Daoy (cell line): ENCODE results near the gene TOP3B. TPM values are rescaled to one million over a fixed set of nuclear protein-coding genes. Genes with fewer than 3 reads are reported as not detected.
A peak's percentile ranks its signal among the peaks of the same experiment; 100 is the strongest.

Experiments
- DNase-seq: peaks from one replicate; pipeline ENCODE4 v3.0.0-alpha.2; 2015; ENCODE audit warnings: low read depth
- total RNA-seq: library from RNA; depleted of rRNA; stranded (reverse); fragments of >200 nt; shearing (Covaris generic); gene quantifications from 2 replicates; pipeline ENCODE4 v1.2.3, GENCODE V29; 2014

TOP3B gene
- total RNA-seq, 1 experiment from 2014 or later: 20.6 TPM

DNA sequence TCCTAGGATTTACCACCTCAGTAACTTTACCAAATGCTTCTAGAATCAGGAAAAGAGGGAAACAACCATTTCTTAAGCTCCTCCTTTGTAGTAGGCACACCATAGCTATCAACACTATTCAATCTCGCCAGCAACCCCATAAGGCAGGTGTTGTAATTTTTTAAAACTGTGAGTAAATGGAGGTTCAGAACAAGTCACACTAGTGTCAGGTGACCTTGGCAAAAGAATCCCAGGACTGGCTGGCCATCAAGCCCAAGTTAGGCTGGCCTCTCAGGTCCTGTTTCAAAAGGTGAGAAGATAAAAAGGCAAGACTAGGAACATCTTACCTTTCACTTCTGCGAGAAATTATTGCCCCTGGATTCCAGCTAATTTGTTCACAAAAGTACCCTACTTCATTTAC, 713 bp downstream of the TOP3B start:
- DNase-seq: no peak

DNA sequence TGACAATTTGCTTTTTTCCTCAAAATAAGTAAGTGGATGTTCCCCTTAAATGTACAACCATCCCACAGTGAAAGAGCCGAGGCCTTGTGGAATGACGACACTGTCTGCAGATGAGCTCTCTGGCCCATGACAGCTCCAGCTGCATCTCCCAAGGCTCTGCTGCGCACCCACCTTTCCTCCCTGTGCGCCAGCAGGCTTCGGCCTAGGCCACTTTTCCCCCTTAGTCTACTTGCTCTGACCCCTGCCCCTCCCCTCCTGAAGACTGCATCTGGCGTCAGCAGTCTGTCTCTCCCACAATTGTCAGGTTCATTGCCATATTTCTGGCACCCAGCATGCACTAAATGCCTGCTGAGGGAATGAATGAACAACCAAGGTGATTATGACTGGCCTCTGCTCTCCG, 2.0 kb downstream of the TOP3B start:
- no peak for DNase-seq

DNA sequence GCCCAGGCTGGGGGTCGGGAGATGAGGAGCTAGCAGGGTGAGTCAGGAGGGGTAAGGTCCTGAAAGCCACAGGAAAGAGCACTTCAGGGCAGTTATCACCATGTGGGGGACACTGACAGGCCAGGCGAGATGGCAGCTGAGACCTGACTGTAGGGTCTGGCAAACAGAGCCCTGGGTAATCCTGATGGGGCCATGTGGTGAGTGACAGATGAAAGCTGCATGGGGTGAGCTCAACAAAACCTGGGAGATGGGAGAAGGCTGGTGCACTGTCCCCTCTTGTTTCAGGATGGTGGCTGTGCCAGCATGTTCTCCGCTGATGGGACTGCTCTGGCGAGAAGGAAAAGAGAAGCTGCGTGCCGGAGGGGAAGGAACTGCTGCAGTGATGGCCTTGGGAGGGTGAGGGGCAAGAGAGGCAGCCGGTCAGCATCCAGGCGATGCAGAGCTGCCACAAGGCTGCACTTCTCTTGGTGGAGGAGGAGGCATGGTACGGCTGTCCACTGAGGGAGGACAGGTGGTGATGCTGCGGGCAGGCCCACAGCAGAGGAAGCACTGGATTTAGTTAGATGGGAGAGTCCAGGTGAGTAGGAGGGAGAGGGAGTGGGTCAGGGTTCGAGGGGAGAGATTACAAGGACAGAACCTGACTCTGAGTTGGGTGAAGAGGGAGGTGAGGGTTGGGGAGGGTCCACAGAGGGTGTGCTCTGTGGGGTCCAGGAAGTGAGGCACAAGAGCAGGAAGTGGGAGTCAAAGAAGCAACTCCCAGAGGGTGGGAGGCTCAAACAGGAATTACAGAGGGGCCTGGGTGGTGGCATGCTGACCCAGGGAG, 3.8 kb downstream of the TOP3B start:
- DNase-seq: no peak

DNA sequence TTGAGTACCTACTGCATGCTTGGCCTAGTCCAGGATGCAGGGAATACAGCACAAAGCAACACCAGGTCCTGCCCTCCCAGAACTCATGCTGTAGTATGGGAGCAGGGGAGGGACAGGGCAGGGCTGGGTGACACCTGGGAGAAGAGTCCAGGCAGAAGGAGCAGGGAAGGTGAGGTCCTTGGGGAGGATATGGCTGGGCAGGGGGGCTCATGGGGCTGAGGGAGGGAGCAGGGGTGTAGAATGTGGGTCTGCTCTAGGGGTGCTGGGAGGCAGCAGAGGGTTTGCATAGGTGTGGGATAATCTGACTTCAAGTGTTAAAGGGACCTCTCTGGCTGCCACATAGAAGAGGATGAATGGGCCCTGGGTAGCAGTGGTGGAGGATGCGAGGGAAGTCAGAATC, 4.8 kb downstream of the TOP3B start:
- DNase-seq: no peak

DNA sequence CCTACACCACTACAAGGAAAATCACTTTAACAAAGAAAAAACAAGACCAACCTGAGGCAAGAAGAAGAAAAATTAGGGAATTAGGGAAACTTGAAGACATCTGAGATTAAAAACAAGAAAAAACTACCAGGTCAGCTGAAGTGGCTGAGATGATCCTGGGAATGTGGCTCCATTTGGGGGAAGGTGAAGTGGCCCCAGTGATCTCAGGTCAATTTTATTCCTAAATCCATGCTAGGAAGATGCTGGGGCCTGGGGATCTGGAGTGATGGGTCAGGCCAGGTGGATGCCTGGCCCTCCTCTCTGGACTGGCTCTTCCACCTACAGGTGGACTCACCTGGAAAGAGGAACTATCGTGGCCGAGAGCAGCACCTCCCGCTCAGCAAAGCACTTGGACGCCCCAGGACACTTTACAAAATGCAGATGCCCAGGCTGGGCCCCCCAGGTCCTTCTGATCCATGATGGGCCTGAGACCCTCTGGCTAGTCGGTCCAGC, 6.7 kb downstream of the TOP3B start:
- DNase-seq: no peak

DNA sequence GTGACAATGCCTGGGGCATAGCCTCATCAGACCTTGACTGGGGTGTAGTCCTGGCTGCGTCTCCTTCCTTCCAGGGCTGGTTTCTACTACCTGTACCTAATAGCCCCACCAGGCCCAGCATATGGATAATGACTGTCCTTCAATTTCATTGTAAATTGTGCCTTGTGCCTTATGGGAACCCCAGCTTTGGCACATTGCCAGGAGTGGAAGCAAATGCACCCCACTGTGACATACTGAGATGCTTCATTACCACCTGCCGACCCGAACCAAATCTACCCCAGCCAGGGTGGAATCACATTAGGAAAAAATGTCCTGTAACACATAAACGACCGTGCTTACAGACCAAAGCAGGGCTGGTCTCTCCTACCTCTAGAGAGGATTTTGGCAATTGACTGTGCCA, 7.3 kb downstream of the TOP3B start:
- no peak for DNase-seq

DNA sequence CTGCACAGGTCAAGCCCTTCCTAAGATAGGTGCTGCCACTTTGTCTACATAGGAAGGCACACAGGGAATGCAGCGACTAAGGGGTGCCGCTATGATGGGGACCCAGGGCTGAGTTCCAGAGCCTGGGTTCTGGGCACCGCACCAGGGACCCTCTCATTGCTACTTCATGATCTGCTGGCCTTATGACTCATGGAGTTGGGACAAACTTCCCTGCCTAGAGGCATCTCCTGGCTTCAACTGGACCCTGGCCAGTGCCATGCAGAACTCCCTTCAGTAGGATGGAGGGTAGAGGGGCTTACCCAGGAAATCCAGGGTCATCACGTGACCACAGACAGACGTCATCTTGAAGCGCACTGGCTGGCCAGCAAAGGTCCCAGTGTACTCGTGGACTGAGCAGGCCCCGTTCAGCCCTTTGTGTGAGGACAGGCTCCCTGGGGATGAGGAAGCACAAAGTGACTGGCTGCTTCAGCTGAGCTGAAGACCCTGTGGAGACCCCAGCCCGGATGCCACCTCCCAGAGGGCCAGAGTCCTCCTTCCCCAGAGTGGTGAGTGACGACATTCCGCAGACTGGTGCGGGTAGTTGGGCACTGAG, 8.4 kb downstream of the TOP3B start:
- DNase-seq: no peak

DNA sequence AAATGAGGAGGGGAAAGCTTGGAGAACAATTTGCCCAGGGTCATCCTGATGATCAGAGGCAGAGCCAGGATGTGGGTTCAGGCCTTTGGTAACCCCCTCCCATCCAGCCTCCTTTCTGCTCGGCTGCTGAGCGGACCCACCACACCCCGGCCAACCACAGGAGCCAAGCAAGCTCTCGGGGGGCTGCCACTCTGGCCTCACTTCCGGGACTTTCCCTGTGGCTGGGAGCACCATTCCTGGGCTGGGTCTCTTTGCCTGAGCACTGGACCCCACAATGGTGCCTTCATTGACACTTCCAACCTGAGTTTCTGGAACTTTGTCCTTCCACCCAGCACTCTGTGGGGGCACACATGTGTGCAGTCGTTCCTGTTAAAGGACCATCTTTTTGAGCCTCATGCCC, 9.8 kb downstream of the TOP3B start:
- DNase-seq: no peak

DNA sequence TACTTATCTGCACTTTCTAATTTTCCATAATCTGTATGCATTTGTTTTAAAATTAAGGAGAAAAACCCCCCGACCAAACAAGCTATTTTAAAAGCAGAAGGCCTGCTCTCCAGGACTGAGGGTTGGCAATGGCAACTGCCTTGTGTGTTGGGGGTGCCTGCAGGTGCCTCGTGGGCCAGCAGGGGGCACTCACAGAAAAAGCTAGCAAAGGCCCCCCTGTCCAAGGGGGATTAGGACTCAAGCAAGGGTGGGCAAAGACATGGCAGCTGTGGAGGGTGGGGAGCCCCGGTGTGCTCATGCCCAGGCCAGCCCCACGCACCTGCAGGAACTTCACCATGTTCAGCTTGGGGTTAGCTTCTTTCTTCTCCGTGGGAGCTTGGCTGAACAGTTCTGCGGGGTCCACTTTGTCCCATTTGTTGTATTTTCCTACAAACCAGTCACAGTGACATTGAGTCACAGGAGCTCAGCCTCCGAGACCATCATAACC, 10.3 kb downstream of the TOP3B start:
- DNase-seq: peak; percentile 23

DNA sequence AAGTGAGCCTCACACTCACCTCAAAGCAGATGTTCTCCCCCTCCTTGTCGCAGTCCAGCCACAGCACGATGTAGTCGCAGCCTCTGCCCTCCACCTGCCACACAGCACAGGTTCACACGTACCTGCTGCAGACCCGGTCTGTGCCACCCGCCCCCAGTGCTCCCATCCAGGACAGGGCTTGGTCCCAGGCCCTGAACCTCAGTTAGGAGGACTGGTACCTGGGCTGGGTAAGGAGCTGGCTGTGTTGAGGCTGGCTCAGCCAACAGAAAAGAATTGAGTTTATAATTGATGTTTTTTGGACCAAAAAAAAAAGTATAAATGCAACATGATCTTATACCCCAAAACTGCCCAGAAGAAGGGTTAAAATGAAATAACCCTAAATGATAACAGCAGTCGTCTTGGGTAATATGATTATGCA, 10.7 kb downstream of the TOP3B start:
- no peak for DNase-seq

DNA sequence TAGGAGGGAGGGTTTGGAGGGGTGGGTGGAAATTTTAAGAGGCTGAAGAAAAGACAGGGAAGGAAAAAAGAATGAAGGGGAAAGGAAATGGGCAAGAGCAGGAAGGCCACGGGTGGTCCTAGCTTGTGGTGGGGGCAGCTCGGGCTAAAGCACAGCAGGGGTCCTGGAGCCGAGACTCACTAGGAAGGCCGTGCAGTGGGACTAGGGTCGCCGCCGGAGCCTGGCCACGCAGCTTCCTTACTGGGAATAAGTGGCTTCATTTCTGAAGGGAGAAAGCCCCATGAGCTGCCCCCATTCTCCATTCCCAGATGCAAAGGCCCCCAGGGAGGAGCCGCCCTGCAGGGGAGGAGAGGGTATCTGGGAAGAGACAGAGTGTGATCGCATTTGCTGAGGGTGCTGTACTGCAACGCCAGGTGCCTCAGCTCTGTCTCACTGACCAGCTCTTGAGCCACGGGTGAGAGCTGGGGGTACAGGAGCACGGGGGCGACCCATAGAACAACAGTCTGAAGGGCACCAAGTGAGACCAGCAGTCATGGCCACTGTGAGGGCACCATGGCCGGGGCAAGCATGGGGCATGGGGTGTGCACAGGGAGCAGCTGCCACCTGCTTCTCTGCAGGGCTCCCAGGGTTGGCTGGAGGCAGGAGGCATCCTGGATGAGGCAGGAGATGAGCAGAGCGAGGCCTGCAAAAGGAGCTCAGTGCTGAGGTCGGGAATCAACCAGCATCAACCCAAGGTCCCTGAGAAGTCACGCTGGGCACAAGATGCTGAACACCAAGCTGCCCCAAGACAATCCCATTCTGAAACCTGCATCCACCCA, 11.6 kb downstream of the TOP3B start:
- DNase-seq: no peak

DNA sequence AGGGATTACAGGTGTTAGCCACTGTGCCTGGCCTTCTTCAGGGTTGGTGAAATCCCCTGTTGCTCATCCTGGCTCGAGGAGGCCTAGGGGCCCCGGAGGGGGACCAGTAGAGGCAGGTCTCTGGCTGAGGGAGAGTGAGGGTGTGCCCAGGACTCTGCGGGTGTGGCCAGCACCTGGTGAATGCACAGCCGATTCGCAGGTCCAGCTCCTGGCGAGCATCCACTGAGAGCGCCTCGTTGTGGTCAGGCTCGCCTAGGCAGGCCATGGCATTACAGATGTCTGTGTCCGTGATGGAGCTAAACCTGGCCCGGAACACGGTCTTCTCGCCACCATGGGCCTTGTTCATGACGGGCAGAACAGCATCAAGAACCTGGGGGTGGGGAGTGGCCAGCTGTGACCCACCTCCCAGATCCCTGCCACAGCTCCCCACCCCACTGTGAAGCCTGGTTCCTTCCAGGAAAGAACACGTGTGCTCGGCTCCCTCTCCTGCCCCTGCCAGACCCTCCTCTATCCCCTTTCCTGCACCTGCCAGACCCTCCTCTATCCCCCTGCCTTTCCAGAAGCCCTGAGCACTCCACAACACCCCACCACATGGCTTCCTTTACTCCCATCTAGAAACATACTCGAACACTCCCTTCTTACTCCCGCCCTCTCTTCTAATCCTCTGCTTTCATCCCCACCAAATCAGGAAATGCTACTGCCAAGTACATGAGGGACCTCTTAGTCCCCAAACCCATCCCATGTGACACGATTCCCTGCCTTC, 12.4 kb downstream of the TOP3B start:
- DNase-seq: no peak

DNA sequence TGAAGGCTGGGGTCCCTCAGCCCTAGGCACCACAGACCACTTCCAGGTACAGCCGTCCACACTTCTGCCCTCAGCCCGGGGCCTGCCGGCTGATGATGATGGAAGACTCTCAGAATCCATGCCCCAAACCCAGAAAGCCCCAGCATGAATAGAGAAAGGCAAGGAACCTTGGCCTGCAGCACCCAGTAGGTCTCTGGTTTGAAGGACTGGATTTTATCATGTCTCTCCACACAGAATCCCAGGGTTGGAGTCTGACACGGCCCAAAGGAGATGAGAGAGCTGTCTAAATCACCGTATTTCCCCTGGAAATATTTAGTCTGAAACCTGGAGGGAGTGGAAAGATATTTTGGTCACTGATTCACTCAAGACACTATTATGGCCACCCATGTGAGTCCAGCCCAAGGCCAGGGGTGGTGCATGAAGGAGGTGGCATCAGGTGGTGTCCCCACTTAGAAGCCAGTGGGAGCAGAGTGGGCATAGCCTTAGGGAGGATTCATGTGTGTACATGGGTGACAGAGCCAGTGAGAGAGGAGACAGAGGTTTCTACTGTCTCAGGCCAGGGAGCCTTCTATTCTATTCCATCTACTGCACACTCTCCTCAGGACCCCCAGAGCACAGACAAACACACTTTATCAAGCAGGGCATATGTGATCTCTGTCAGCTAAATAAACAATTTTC, 14.0 kb downstream of the TOP3B start:
- no peak for DNase-seq

DNA sequence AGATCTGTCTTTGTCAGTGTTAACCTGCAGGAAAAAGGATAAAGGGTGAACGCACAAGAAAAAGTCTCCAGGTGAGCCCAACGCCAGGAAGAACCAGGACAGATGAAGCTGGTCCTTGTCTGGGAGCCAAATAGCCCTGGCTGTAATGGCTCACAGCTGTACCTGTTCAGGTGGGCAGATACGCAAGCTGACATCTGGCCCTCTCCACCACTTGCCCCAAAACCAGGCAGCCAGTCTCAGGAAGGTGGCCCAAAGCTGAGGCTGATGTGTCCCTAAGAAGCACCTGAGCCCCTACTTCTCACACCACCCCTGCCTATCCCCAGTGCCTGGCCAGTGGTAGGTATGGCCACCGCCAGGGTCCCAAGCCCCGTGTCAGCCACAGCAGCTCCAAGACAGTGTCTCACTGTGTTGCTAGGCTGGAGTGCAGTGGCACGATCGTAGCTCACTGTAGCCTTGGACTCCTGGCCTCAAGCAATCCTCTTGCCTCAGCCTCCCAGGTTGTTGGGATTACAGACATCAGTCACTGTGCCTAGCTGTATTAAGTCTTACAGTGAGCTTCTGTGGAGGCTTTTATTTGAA, 14.8 kb downstream of the TOP3B start:
- no peak for DNase-seq

DNA sequence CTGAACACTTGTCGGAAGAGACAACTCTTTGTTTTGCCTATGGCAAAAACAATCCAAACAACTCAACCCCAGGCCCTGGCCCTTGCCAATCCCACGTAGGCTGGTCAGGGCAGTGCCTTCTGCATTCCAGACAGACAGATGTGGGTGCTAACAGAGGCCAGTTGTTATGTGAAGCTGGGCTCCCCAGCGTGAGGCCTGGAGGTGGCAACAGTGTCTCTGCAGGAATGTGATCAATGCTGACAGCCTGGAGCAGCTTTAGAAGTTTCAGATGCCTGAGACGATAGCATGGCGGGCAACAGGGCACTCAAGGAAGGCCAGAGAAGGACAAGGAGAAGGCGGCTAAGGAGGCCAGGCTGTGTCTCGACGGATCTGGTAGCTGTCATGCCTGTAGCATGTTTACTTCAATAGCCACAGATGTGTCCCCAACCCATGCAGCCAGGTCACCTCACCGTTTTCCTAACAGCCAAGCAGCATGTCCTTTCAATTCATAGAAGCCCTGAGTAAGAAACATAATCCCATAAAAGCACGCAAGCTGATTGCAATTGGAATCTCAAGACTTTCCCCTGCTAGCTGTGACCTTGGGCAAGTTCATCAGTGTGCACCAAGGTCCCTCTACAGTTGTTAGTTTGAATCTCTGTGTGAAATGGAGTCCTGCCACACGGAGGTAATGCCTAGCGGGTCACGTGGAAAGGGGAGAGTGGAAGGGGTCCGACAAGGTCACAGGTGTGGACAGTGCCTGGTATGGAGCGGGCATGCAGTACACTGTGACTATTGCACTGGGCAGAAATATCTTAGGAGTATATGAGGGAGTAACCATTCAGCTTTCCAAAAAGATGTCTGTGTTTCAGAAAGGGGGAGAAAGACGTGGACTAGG, 15.7 kb downstream of the TOP3B start:
- no peak for DNase-seq

DNA sequence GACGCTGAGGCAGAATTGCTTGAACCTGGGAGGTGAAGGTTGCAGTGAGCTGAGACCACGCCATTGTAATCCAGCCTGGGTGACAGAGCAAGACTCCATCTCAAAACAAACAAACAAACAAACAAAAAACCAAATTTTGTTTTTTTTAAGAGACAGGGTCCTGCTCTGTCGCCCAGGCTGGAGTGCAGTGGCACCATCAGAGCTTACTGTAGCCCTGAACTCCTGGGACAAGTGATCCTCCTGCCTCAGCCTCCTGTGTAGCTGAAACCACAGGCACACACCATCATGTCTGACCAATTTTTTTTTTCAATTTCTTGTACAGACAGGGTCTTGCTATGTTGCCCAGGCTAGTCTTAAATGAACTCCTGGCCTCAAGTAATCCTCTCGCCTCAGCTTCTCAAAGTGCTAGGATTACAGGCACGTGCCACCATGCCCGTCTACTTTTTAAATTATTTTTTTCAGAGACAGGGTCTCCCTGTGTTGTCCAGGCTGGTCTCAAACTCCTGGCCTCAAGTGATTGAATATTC, 16.8 kb downstream of the TOP3B start:
- DNase-seq: no peak

DNA sequence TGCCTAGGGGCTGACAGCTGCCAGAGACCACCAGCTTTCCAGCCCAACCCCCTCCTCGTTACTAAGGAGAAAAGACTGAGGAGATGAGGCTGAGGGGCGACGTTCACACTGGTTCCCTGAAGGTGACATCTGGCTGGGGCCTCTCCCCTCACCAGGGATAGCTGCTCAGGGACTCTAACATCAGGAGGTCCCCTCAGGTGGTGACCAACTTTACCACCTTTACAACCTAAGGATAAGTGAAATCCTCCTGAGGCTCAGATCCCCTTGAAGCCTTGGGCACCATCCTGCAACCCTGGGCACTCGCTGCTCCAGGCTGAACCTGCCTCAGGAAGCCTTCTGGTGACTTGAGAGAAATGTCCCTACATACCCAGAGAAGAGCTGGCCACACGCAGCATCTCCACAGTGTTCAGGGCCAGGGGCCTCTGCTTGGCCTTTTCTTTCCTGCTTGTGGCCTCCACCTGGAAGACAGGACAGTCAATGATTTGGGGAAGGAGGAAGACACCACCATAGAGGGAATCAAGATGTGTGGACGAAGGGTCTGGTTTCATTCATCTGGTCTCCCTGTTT, 17.6 kb downstream of the TOP3B start:
- DNase-seq: no peak

DNA sequence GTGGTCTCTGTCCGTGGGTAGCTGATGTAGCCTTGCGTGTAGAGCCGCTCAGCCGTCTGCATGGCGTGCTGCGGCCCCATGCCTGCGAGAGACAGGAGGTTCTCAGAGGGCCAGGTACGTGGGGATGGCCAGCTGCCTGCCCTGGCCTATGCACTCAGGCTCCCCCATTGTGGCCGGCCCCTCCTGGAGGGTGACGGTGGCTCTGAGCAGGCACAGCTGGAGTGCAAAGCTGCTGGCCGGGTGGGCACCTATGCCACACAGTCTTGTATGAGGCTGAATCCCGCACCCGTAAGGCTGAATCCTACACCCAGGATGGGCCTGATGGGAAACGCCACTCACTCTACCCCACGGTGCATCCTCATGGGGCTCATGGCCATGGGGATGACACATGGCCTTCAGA, 18.4 kb downstream of the TOP3B start:
- DNase-seq: no peak

DNA sequence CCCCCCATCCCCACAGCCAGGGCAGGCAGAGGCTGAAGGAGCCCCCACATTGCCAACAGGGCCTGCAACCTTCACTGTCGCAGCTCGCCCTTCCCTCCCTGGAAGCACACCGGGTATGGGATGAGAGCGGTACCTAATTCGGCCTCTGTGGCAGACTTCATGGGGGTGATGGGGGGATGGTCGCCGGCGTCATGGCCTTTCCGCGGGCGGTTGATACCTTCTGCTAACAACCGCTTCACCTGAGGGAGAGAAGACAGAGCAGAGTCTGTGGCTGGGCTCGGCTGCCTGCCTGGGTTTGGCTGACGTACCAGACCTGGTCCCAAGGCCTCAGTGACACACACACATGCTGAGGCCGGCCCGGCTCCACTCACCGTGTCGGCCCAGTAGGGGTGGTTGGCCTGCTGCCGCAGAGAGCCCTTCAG, 18.8 kb downstream of the TOP3B start:
- no peak for DNase-seq
